ENCODE results near the gene SPRR2D. TPM values are rescaled to one million over a fixed set of nuclear protein-coding genes. Genes with fewer than 3 reads are reported as not detected.
"Not testable (repeated sequence)": the region's sequence is repeated elsewhere in the genome, so short reads cannot be mapped to it uniquely, and the experiment has no call there.

SPRR2D gene
- total RNA-seq: not detected

DNA sequence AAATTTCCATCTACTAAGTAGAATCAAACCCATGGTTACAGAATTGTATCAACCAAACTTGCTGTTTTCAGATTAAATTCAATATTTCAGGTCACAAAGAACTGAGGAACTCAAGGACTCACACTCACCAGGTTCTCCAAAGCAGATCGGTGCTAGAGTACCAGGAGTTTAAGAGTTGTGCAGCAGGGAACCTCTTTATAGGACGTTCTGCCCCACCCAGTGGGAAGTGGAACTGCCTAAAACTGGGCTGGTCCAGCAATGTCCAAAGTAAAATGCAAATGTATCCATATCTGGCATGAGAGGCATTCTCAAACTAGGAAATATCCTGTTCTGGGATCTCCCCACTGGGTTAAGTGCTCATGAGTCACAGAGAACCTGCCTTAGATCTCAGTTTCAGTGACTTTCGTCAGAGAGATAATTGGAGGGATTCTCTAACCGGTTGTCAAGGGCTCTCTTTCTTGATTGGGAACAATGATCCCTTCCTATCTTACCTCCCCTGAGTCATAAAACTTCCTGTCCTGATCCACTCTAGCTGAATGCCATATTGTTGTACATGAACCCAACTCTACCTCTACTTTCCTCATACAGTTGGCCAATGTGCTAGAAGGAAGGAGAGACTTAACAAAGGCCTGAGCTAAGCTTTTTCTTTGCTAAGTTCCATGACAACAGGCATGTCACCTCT lies at the start of gene SPRR2D:
TSS of gene SPRR2D (minus strand) at position 171 of the 682 bp plus-strand sequence. CDS start 774 bp downstream, outside the sequence.
- DNase-seq: no peak

DNA sequence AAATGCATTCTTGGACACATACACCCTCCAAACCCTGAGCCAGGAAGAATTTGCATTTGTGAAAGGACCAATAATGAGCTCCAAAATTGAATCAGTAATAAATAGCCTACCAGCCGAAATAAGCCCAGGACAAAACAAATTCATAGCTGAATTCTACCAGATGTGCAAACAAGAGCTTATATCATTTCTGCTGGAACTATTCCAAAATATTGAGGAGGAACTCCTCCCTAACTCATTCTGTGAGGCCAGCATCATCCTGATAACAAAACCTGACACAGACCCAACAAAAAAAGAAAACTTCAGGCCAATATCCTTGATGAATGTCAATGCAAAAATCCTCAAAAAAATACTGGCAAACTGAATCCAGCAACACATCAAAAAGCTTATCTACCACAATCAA lies 46.7 kb upstream of the SPRR2D start:
- DNase-seq: no peak

DNA sequence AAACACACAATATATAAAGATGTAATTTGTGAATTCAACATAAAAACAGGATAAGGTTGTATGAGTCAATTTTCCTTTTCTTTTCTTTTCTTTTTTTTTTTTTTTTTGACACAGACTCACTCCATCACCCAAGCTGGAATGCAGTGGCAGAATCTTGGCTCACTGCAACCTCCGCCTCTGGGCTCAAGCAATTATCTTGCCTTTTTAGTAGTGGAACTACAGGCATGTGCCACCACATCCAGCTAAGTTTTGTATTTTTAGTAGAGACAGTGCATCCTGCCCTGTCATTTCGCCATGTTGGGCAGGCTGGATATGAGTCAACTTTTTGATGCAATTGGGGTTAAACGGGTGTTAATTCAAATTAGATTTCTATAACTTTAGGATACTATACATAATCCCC lies 40.8 kb upstream of the SPRR2D start:
- no peak for DNase-seq

DNA sequence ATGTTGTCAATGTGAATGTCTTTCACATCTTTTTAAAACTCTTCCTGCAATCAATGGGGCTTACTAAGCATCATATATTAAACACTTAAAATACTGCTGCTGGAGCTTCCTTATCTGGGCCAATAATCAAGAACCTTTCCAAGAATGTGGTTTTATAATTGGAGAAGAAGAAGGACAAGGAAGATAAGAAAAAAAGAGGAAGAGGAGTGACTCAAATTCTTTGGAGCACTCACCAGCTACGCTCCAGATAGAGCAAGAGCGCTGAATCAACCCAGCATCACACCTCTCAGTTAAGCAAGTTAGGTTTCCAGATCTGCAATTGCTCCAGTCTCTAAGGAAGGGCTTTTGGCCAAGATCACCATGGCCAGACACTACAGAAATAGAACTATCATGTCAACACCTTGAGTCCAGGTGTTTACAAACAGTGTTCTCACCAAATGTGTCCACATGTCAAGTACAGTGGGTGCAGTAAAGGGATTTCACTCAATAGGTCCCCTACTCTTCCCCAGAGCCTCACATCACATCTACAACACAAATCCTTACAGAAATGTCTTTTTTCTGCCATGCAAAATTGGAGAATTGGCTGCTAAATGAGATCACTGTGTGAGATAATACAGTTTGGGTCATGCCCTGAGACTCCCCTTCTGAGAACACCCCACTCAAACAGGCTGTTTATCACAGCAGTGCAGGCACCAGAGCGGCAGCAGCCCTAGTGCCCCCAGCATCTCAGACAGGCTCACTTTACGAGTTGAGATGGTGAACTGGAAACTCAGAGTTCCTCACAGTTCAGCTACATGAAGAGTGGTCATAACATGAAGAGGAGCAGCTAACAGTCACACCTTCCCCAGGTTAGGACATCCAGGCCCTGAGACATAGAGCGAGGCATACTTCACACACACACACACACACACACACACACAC lies 32.1 kb upstream of the SPRR2D start:
- DNase-seq: no peak

DNA sequence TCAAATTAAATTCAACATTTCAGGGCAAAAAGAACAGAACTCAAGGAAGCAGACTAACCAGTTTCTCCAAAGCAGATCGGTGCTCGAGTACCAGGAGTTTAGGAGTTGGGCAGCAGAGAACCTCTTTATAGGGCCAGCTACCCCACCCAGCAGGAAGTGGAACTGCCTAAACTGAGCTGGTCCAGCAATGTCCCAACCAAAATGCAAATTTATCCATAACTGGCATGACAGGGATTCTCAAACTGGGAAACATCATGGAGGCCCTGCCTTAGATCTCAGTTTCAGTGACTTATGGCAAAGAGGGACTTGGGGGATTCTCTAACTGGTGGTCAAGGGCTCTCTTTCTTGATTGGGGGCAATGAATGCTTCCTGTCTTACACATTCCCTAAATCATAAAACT lies 30.6 kb upstream of the SPRR2D start, which contains the start of gene SPRR2B:
TSS of gene SPRR2B (minus strand) at position 101 of the 400 bp plus-strand sequence. CDS start 772 bp downstream, outside the sequence.
- no peak for DNase-seq

DNA sequence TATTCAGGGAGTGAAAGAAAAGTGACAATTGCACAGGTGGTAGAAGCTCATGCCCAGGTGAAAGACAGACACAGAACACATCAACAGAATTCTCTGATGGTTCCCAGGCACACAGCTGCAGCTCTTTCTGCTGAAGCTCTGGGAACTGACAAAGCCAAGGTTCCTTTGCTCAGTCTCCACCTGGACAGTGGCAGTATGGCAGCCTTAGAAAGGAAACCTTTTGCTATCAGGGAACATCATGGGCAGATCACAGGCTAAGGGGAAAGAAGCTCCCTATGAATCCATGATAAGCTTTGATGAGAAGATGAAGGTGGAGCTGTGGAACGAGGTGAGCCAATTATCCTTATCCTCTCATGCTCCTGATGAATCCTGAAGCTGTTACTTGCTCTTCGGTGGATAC lies 29.3 kb upstream of the SPRR2D start:
- no peak for DNase-seq

DNA sequence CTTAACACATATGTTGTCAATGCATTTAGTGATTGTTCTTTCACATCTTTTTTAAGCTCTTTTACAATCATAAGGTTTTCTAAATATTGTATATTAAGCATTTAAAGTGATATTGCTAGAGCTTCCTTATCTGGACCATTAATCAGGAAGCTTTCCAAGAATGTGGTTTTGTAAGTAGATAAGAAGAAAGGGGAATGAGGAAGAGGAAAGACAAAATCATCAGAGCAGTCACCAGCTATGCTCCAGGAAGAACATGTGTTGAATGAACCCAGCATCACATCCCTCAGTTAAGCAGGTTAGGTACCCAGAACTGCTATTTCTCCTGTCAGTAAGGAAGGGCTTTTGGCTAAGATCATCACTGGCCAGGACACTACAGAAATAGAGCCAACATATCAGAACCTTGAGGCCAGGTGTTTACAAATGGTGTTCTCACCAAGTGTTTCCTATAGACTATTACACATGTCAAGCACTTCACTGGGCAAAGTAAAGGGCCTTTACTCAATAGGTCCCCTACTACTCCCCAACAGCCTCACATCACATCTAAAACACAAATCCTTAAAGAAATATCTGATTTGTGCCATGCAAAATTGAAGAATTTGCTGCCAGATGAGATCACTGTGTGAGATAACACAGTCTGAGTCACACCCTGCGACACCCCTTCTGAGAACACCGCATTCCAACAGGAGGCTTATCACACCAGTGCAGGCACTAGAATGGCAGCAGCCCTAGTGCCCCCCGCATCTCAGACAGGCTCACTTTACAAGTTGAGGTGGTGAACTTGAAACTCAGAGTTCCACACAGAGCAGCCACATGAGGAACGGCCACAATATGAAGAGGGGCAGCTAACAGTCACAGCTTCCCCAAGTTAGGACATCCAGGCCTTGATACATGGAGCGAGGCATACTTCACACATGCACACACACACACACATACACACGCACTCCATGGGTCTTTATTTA lies 18.2 kb upstream of the SPRR2D start:
- no peak for DNase-seq

DNA sequence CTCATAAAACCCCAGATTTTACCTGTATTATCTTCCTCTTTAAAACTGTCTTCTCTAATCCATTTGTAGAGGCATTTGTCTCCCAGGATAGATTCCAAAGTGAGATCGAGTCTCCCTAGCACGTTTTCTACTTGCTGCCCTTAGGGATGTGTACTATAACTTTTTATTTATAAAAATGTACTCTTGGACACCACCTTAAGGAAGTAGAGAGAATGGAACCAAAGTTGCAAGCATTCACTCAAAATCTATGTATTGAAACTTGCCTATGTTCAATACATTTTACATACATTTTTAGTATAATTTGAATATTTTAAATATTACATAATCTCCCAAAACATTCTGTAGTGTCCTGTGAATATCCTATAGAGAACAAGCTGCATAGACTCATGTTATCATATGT lies 17.2 kb upstream of the SPRR2D start:
- DNase-seq: no peak

DNA sequence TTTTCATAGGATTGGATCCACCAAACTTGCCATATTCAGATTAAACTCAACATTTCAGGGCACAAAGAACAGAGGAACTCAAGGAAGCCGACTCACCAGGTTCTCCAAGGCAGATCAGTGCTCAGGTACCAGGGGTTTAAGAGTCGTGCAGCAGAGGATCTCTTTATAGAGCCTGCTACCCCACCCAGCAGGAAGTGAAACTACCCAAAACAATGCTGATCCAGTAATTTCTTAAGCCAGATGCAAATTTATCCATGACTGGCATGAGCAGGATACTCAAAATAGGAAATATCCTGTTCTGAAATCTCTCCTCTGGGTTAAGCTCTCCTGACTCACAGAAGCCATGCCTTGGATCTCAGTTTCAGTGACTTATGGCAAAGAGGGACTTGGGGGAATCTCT lies 16.5 kb upstream of the SPRR2D start, which contains the start of gene SPRR2A:
TSS of gene SPRR2A (minus strand) at position 138 of the 400 bp plus-strand sequence. CDS start 777 bp downstream, outside the sequence.
- DNase-seq: no peak

DNA sequence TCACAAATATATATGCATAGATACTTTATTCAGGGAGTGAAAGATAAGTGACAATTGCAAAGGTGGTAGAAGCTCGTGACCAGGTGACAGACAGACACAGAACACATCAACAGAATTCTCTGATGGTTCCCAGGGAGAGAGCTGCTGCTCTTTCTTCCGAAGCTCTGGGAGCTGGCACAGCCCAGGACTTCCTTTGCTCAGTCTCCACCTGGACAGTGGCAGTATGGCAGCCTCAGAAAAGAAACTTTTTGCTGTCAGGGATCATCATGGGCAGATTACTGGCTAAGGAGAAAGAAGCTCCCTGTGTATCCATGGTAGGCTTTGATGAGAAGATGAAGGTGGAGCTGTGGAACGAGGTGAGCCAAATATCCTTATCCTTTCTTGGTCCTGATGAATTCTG lies 15.2 kb upstream of the SPRR2D start:
- DNase-seq: not testable (repeated sequence)

DNA sequence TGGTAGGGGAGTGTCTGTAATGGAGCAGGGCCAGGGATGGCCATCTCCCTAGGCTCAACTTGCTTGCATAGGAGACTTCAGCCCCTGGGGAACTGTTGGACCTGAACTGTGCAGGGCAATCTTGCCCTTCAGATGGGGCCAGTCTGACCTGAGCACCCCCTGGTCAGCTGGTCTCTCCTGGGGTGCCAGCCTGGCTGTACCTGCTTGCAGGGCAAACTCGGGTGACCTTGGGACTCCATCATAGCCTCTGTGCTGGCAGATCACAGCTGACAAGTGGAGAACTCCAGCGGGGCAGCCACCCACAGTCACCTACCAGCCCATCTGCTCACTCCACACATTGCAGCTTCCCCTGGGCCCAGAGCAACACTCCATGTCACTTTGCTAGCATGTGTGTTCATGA lies 8.3 kb upstream of the SPRR2D start:
- DNase-seq: no peak

DNA sequence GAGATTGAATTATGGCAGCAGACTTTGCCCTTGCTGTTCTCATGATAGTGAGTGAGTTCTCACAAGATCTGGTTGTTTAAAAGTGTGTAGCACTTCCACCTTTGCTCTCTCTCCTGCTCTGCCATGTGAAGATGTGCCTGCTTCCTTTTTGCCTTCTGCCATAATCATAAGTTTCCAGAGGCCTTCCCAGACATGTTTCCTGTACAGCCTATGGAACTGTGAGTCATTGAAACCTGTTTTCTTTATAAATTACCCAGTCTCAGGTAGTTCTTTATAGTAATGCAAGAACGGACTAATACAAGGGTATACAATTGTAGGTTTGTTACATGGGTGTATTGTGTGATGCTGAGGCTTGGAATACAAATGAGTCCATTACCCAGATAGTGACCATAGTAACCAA lies 5.7 kb downstream of the SPRR2D start:
- DNase-seq: no peak

DNA sequence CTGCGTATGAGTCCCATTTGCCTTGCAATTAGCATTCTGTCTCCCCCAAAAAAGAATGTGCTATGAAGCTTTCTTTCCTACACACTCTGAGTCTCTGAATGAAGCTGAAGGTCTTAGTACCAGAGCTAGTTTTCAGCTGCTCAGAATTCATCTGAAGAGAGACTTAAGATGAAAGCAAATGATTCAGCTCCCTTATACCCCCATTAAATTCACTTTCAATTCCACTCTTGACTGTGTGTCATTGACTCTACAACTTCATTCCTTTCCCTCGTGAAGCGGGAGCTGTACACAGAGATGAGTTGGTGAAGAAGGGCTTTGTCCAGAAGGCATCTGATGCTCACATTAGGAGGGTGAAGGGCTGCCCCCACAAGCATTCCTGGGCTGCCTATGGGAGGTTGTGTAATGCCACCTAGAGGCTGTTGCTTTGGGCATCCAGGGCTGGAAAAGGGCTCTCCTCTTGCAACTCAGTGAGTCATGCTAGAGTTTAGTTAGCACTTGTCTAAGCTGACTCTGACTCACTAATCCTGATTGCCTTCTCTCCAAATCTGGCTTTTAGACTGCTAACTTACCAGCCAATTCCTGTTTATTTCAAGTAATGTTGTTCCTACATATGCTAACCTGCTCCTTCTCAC lies 8.1 kb downstream of the SPRR2D start:
- DNase-seq: peak; percentile 10

DNA sequence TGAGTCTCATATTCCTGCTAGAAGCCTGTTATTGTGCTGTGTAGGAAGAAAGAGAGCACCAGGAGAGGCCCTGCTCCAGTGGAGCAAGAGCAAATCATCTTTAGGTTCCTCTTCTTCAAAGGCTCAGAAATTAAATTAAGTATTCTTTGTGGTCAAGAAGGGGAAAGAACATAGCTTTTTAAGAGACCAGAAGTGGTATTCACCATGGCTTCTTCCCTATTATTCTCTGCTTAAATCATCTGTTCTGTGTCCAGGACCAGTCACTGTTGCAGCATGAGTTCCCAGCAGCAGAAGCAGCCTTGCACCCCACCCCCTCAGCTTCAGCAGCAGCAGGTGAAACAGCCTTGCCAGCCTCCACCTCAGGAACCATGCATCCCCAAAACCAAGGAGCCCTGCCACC lies 8.8 kb downstream of the SPRR2D start:
- DNase-seq: no peak

DNA sequence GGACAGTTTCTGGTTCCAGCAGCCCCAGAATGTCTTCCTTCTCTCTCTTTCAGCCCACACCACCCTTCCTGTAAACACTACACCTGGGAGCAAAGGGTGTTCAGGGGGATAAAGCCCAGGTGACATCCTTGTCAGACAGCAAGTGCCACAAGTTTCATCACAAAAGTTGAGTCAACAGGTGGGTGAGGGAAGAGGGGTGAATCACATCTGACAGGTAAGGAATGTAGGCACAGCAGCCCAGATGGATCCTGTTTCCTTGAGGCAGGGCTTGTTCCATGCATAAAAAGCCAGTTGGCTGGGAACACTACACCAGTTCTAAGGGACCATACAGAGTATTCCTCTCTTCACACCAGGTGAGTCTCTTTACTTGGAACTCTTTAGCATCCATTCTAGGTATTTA lies 10.0 kb downstream of the SPRR2D start, which contains the start of gene SPRR1B:
TSS of gene SPRR1B (plus strand) at position 309 of the 400 bp plus-strand sequence. CDS start 1,143 bp downstream, outside the sequence.
- DNase-seq: no peak

DNA sequence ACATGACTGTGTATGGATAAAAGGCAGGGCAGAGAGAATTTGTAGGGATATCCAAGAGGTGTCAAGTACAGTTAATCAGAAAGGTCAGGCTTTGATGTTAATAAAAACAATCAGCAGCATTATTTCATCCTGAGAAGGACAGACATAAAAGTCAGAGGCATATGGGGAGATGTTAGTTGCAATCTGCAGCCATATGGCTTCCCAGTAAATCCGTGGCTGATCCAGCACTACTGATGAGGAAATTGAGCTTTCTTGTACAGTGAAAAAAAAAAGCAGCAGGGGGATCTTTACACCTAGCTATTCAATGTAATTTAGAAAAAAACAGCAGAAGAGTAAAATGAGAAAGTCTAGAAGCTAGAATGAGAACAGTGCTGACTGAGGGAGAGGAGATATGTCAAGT lies 12.2 kb downstream of the SPRR2D start:
- no peak for DNase-seq

DNA sequence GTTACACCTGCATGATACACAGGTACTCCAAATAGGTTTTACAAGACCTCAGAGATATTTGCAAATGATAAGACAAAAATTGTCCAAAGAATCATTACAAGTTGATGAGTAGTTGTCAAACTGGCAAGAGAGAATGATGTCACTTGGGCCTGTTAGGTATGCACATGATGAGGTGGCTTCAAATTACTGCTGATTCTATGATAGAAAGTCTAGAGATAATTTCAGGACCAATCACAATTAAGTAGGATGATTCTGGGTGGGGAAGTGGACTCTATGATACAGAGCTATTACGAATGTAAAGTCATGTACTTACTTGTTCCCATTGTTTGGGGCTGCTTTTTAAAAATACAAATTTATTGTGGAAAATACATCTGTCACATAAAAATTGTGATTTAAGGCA lies 15.1 kb downstream of the SPRR2D start:
- DNase-seq: no peak

DNA sequence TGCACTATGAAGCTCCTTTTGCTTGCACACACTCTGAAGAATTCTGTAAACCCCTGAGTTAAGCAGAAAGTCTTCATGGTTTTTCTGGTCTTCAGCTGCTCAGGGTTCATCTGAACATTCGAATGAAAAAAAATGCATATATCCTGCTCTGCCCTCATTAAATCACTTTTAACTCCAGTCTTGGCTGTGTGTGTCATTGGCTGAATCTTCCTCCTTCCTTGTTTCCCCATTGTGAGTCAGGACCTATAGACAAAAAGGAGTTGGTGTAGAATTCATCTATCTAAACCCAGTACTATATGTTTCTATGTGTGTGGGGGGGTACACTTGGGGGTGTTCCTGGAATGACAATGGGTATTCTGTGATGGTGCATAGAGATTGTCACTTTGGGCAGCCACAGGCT lies 16.5 kb downstream of the SPRR2D start:
- DNase-seq: no peak

DNA sequence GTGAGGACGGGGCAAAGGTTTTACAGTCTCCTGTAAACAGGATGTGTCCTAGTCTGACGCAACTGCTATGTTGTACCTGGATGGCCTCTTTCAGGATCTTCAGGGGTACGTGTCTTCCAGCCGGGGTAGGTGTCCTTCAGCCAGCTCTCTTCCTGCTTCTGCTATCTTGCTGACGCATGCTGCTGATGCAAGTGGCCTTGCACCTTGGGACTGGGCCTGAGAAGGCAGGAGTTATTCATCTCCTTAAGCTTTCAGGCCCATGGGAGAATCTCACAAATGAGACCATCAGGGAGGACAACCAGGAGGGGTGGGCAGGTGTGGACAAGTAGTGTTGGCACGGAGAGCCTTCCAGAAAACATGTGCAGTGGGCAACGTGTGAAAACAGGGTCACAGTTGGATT lies 17.8 kb downstream of the SPRR2D start:
- DNase-seq: no peak

DNA sequence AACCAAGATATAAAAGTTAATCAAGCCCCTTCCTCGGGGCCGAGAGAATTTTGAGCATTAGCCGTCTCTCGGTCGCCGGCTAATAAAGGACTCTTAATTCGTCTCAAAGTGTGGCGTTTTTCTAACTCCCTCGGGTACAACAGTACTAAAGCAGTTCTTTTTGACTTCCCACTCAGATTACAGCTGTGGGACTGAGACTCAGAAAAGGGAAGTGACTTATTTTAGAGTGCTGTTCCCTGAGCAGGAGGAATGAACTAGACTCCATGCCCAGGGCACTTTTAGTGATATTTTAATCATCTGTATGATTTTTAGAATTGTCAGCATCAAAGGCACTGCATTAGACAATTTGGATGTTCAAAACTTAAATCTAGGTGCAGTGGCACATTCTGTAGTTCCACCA lies 18.6 kb downstream of the SPRR2D start:
- DNase-seq: not testable (repeated sequence)

DNA sequence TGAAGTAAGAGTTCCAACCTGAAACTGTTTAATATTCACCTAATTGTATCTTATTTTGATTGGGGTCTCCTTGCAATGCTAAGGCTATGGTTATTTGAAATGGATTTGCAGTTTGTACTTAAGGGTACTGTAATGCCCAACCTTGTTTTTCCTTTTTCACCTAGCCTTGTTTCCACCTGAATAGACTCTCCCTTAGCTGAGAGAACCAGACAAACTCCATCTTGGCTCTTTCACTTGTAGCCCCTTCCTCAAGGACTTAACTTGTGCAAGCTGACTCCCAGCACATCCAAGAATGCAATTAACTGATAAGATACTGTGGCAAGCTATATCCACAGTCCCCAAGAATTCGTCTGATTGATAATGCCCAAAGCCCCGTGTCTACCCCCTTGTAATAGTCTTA lies 19.1 kb downstream of the SPRR2D start:
- DNase-seq: not testable (repeated sequence)

All from occipital lobe (tissue), 2 donors.